Loucy (cell line): ENCODE data around the gene GPR85.

Source experiments
- H2AFZ ChIP-seq: fragments of 200-600 bp; sonication (generic); 2 replicates; pipeline ENCODE4 v1.6.0; 2016; ENCODE audit warnings: antibody characterized with exemption, mild to moderate bottlenecking, low read length, moderate library complexity
- H3F3A ChIP-seq: fragments of 200-600 bp; 2 replicates; pipeline ENCODE4 v1.6.0; 2016; ENCODE audit warnings: antibody characterized with exemption, low read depth, mild to moderate bottlenecking
- H3K27me3 ChIP-seq: fragments of 200-600 bp; sonication (generic); 2 replicates; pipeline ENCODE4 v1.6.1; 2014; ENCODE audit warnings: low read length, mild to moderate bottlenecking; ENCODE audit not compliant: insufficient read depth, poor library complexity, severe bottlenecking
- H3K36me3 ChIP-seq: fragments of 200-600 bp; sonication (generic); 2 replicates; pipeline ENCODE4 v1.6.1; 2016; ENCODE audit warnings: low read length; ENCODE audit not compliant: insufficient read depth
- H3K4me1 ChIP-seq: fragments of 200-600 bp; sonication (generic); 2 replicates; pipeline ENCODE4 v1.5.1; 2014; ENCODE audit warnings: low read length, mild to moderate bottlenecking; ENCODE audit not compliant: insufficient read depth, poor library complexity, severe bottlenecking
- H3K4me2 ChIP-seq: fragments of 200-600 bp; sonication (generic); 2 replicates; pipeline ENCODE4 v1.6.0; 2014; ENCODE audit warnings: antibody characterized with exemption, low read length, low read depth, mild to moderate bottlenecking; ENCODE audit not compliant: poor library complexity, severe bottlenecking
- H3K4me3 ChIP-seq: fragments of 200-600 bp; sonication (generic); 2 replicates; pipeline ENCODE4 v1.5.1; 2014; ENCODE audit warnings: low read length, mild to moderate bottlenecking, mixed read lengths; ENCODE audit not compliant: poor library complexity, severe bottlenecking
- H3K79me2 ChIP-seq: fragments of 200-600 bp; sonication (generic); 2 replicates; pipeline ENCODE4 v1.6.1; 2014; ENCODE audit warnings: low read length; ENCODE audit not compliant: insufficient read depth
- H3K9ac ChIP-seq: fragments of 200-600 bp; sonication (generic); 2 replicates; pipeline ENCODE4 v1.6.0; 2014; ENCODE audit warnings: mild to moderate bottlenecking, low read depth, low read length, moderate library complexity; ENCODE audit not compliant: poor library complexity, severe bottlenecking
- H3K9me2 ChIP-seq: fragments of 200-600 bp; sonication (generic); replicated peaks from 2 replicates; pipeline ENCODE4 v1.6.1; 2016; ENCODE audit warnings: low read depth, low read length, mixed read lengths
- H3K9me3 ChIP-seq: fragments of 200-600 bp; sonication (generic); 2 replicates; pipeline ENCODE4 v1.6.1; 2014; ENCODE audit warnings: mild to moderate bottlenecking, antibody characterized with exemption, low read length, low read depth; ENCODE audit not compliant: insufficient read depth
- H4K20me1 ChIP-seq: fragments of 200-600 bp; sonication (generic); 2 replicates; pipeline ENCODE4 v1.6.0; 2014; ENCODE audit warnings: antibody characterized with exemption, low read length, mild to moderate bottlenecking; ENCODE audit not compliant: insufficient read depth, poor library complexity, severe bottlenecking
- CTCF ChIP-seq: fragments of 200-600 bp; sonication (generic); conservative IDR thresholded peaks from 2 replicates; pipeline ENCODE4 v1.5.1; 2014; ENCODE audit warnings: mild to moderate bottlenecking, antibody characterized with exemption, low read length
- EZH2phosphoT487 ChIP-seq: fragments of 200-600 bp; IDR thresholded peaks from 2 replicates; pipeline ENCODE4 v1.6.1; 2018; ENCODE audit warnings: antibody characterized with exemption, mild to moderate bottlenecking, moderate library complexity, borderline replicate concordance

Gene GPR85

GRCh38 chr7:113046453-113046852 lies 40.2 kb downstream of the GPR85 start:
- no peaks in the 10 kb centered on the region for H3F3A ChIP-seq
- H3K36me3 ChIP-seq: no peaks in the 10 kb centered on the region
- no peak overlapping the region for H3K9ac ChIP-seq
- no peaks in the 10 kb centered on the region for H3K79me2 ChIP-seq
- no peaks in the 10 kb centered on the region for H3K4me1 ChIP-seq
- H3K9me2 ChIP-seq: no peaks in the 10 kb centered on the region
- H3K9me3 ChIP-seq: no peaks in the 10 kb centered on the region
- H3K4me2 ChIP-seq: no peak overlapping the region
- H2AFZ ChIP-seq: no peak overlapping the region
- H3K4me3 ChIP-seq: no peak overlapping the region
- TF ChIP-seq CTCF (no peak), EZH2phosphoT487 (no peak)
- H4K20me1 ChIP-seq: no peaks in the 10 kb centered on the region
- H3K27me3 ChIP-seq: no peaks in the 10 kb centered on the region

GRCh38 chr7:113045379-113045778 lies 41.2 kb downstream of the GPR85 start:
- no peaks in the 10 kb centered on the region for H3K36me3 ChIP-seq
- no peaks in the 10 kb centered on the region for H3K9me3 ChIP-seq
- TF ChIP-seq EZH2phosphoT487 (no peak), CTCF (no peak)
- no peaks in the 10 kb centered on the region for H3F3A ChIP-seq
- H3K27me3 ChIP-seq: no peaks in the 10 kb centered on the region
- H3K79me2 ChIP-seq: no peaks in the 10 kb centered on the region
- H3K4me2 ChIP-seq: no peak overlapping the region
- no peak overlapping the region for H3K4me3 ChIP-seq
- no peak overlapping the region for H3K9ac ChIP-seq
- H2AFZ ChIP-seq: no peak overlapping the region
- no peaks in the 10 kb centered on the region for H4K20me1 ChIP-seq
- H3K9me2 ChIP-seq: no peaks in the 10 kb centered on the region
- H3K4me1 ChIP-seq: no peaks in the 10 kb centered on the region

GRCh38 chr7:113044394-113044793 lies 42.2 kb downstream of the GPR85 start:
- no peaks in the 10 kb centered on the region for H3F3A ChIP-seq
- TF ChIP-seq EZH2phosphoT487 (no peak), CTCF (no peak)
- H3K9me3 ChIP-seq: no peaks in the 10 kb centered on the region
- H3K4me1 ChIP-seq: no peaks in the 10 kb centered on the region
- H3K4me3 ChIP-seq: no peak overlapping the region
- H2AFZ ChIP-seq: no peak overlapping the region
- no peaks in the 10 kb centered on the region for H3K79me2 ChIP-seq
- no peak overlapping the region for H3K4me2 ChIP-seq
- H4K20me1 ChIP-seq: no peaks in the 10 kb centered on the region
- no peaks in the 10 kb centered on the region for H3K9me2 ChIP-seq
- H3K9ac ChIP-seq: no peak overlapping the region
- no peaks in the 10 kb centered on the region for H3K27me3 ChIP-seq
- no peaks in the 10 kb centered on the region for H3K36me3 ChIP-seq
